H9 (cell line): ENCODE data around the gene SNX30. TPM values are rescaled to one million over a fixed set of nuclear protein-coding genes. Genes with fewer than 3 reads are reported as not detected.

Experiments used
- DNase-seq: peaks from one replicate; pipeline ENCODE4 v3.0.0-alpha.2; 2017
- H2AFZ ChIP-seq: one replicate; pipeline ENCODE4 v1.6.1; 2013; ENCODE audit warnings: mild to moderate bottlenecking, low read length, control low read depth, moderate library complexity
- H2AK5ac ChIP-seq: 2 replicates; pipeline ENCODE4 v1.6.1; 2013; ENCODE audit warnings: low read length, control low read depth, mixed read lengths; ENCODE audit not compliant: insufficient read length
- H2BK120ac ChIP-seq: one replicate; pipeline ENCODE4 v1.6.1; 2013; ENCODE audit warnings: low read depth, mild to moderate bottlenecking, low read length, control low read depth, inconsistent platforms; ENCODE audit not compliant: poor library complexity, severe bottlenecking
- H2BK12ac ChIP-seq: 2 replicates; pipeline ENCODE4 v1.6.1; 2013; ENCODE audit warnings: low read length, control low read depth, mixed read lengths, low read depth; ENCODE audit not compliant: insufficient read length
- H2BK15ac ChIP-seq: 2 replicates; pipeline ENCODE4 v1.6.1; 2013; ENCODE audit warnings: low read depth, low read length, control low read depth
- H2BK20ac ChIP-seq: one replicate; pipeline ENCODE4 v1.6.1; 2013; ENCODE audit warnings: low read depth, mild to moderate bottlenecking, low read length, control low read depth, inconsistent platforms; ENCODE audit not compliant: poor library complexity, severe bottlenecking
- H2BK5ac ChIP-seq: 2 replicates; pipeline ENCODE4 v1.6.1; 2013; ENCODE audit warnings: low read length, control low read depth, mixed read lengths; ENCODE audit not compliant: insufficient read length
- H3K14ac ChIP-seq: 2 replicates; pipeline ENCODE4 v1.6.1; 2013; ENCODE audit warnings: low read length, control low read depth; ENCODE audit not compliant: insufficient read depth
- H3K18ac ChIP-seq: 2 replicates; pipeline ENCODE4 v1.6.1; 2013; ENCODE audit warnings: low read depth, mild to moderate bottlenecking, mixed read lengths, low read length, control low read depth; ENCODE audit not compliant: insufficient read length
- H3K23ac ChIP-seq: 2 replicates; pipeline ENCODE4 v1.6.1; 2013; ENCODE audit warnings: low read length, control low read depth, mixed read lengths, low read depth; ENCODE audit not compliant: insufficient read length
- H3K23me2 ChIP-seq: 2 replicates; pipeline ENCODE4 v1.6.1; 2013; ENCODE audit warnings: low read depth, mild to moderate bottlenecking, mixed read lengths, low read length, control low read depth; ENCODE audit not compliant: insufficient read length, poor library complexity, severe bottlenecking
- H3K27ac ChIP-seq: 2 replicates; pipeline ENCODE4 v1.5.1; 2013; ENCODE audit warnings: low read length, control low read depth, mixed read lengths, low read depth; ENCODE audit not compliant: insufficient read length
- H3K27me3 ChIP-seq: 2 replicates; pipeline ENCODE4 v1.6.1; 2013; ENCODE audit warnings: low read length, control low read depth, inconsistent platforms; ENCODE audit not compliant: insufficient read depth
- H3K4ac ChIP-seq: 2 replicates; pipeline ENCODE4 v1.6.1; 2013; ENCODE audit warnings: low read depth, mild to moderate bottlenecking, control low read depth, inconsistent platforms, low read length, moderate library complexity
- H3K4me1 ChIP-seq: 2 replicates; pipeline ENCODE4 v1.6.1; 2013; ENCODE audit warnings: low read length, control low read depth, inconsistent platforms; ENCODE audit not compliant: insufficient read depth
- H3K4me2 ChIP-seq: 2 replicates; pipeline ENCODE4 v1.6.1; 2013; ENCODE audit warnings: low read length, control low read depth, mixed read lengths; ENCODE audit not compliant: insufficient read length, insufficient read depth
- H3K56ac ChIP-seq: 2 replicates; pipeline ENCODE4 v1.6.1; 2013; ENCODE audit warnings: low read depth, mild to moderate bottlenecking, mixed read lengths, low read length, control low read depth; ENCODE audit not compliant: insufficient read length
- H3K79me1 ChIP-seq: 2 replicates; pipeline ENCODE4 v1.6.1; 2013; ENCODE audit warnings: low read depth, mild to moderate bottlenecking, moderate library complexity, low read length, control low read depth, inconsistent platforms; ENCODE audit not compliant: insufficient read depth, poor library complexity, severe bottlenecking
- H3K79me2 ChIP-seq: 2 replicates; pipeline ENCODE4 v1.6.1; 2013; ENCODE audit warnings: low read length, control low read depth, inconsistent platforms; ENCODE audit not compliant: insufficient read depth
- H3K9ac ChIP-seq: 2 replicates; pipeline ENCODE4 v1.6.1; 2013; ENCODE audit warnings: low read length, control low read depth, mixed read lengths; ENCODE audit not compliant: insufficient read length; ENCODE audit errors: extremely low read depth
- H3K9me3 ChIP-seq: one replicate; pipeline ENCODE4 v1.6.1; 2013; ENCODE audit warnings: low read depth, low read length, inconsistent platforms; ENCODE audit not compliant: control insufficient read depth
- H3T11ph ChIP-seq: one replicate; pipeline ENCODE4 v1.6.1; 2013; ENCODE audit warnings: mild to moderate bottlenecking, low read length, control low read depth, inconsistent platforms
- H4K20me1 ChIP-seq: one replicate; pipeline ENCODE4 v1.6.1; 2013; ENCODE audit not compliant: control insufficient read depth, insufficient read length, insufficient read depth
- H4K5ac ChIP-seq: 2 replicates; pipeline ENCODE4 v1.6.1; 2013; ENCODE audit warnings: low read depth, mild to moderate bottlenecking, mixed read lengths, low read length, control low read depth; ENCODE audit not compliant: insufficient read length
- H4K8ac ChIP-seq: replicated peaks from 2 replicates; pipeline ENCODE4 v1.6.1; 2013; ENCODE audit warnings: low read length, control low read depth, mixed read lengths, low read depth; ENCODE audit not compliant: insufficient read length
- H4K91ac ChIP-seq: 2 replicates; pipeline ENCODE4 v1.6.1; 2013; ENCODE audit warnings: low read depth, mild to moderate bottlenecking, moderate library complexity, mixed read lengths, low read length, control low read depth; ENCODE audit not compliant: insufficient read length
- H3K27ac Mint-ChIP-seq, 3 experiments: 2 replicates in 2 of 3; 3 replicates in 1 of 3; pipeline ENCODE4 v1.8.0; 2020 to 2021; ENCODE audit warnings: mixed read lengths in 3 of 3, mild to moderate bottlenecking in 1 of 3, moderate library complexity in 1 of 3
- H3K27me3 Mint-ChIP-seq: 2 replicates; pipeline ENCODE4 v1.8.0; 2021; ENCODE audit warnings: low read depth, mild to moderate bottlenecking, moderate library complexity, mixed read lengths
- H3K36me3 Mint-ChIP-seq, 3 experiments: 2 replicates in 2 of 3; 3 replicates in 1 of 3; pipeline ENCODE4 v1.8.0; 2020 to 2021; ENCODE audit warnings: low read depth in 3 of 3, mixed read lengths in 3 of 3; ENCODE audit not compliant: insufficient read depth in 1 of 3
- H3K4me1 Mint-ChIP-seq, 2 experiments: 2 replicates each; pipeline ENCODE4 v1.8.0; 2020; ENCODE audit warnings: mixed read lengths in 2 of 2
- H3K4me3 Mint-ChIP-seq, 2 experiments: 2 replicates in 1 of 2; 3 replicates in 1 of 2; pipeline ENCODE4 v1.8.0; 2020 to 2021; ENCODE audit warnings: mild to moderate bottlenecking in 2 of 2, mixed read lengths in 2 of 2, moderate library complexity in 1 of 2
- H3K9me3 Mint-ChIP-seq, 2 experiments: 2 replicates in 1 of 2; 3 replicates in 1 of 2; pipeline ENCODE4 v1.8.0; 2020; ENCODE audit warnings: mild to moderate bottlenecking in 2 of 2, mixed read lengths in 2 of 2, moderate library complexity in 1 of 2
- CTCF ChIP-seq: fragments of 200-600 bp; sonication (generic); conservative IDR thresholded peaks from 3 replicates; pipeline ENCODE4 v1.8.0; 2021; ENCODE audit warnings: antibody characterized with exemption, mild to moderate bottlenecking
- WGBS: extraction: QIAGEN DNeasy Blood & Tissue Kit; methylation state at CpG from one replicate; pipeline ENCODE4 v1.1.7; 2013; ENCODE audit warnings: missing lambda C conversion rate, low lambda C conversion rate, mixed read lengths; ENCODE audit not compliant: insufficient read length; ENCODE audit errors: extremely low coverage; 5-methylcytosine and 5-hydroxymethylcytosine counted together
- total RNA-seq: library from RNA; stranded (reverse); gene quantifications from 2 replicates; pipeline ENCODE4 v1.2.1, GENCODE V29; 2021

SNX30 gene
- total RNA-seq, 1 experiment from 2014 or later = 10.3 TPM

- H3K4me2 ChIP-seq = no peak overlapping the region
- H2BK12ac ChIP-seq = no peak overlapping the region
- no peak overlapping the region for H2AFZ ChIP-seq
- H4K8ac ChIP-seq = no peak overlapping the region
- no peak overlapping the region for H3K9ac ChIP-seq
- no peaks in the 10 kb centered on the region for H3K9me3 ChIP-seq
- no peak overlapping the region for H2AK5ac ChIP-seq
- H3T11ph ChIP-seq = no peak overlapping the region
- no peaks in the 10 kb centered on the region for H3K23me2 ChIP-seq
- H4K20me1 ChIP-seq = no peaks in the 10 kb centered on the region
- Mint-ChIP-seq H3K9me3 (no peaks in the 10 kb centered on the region), H3K27me3 (no peaks in the 10 kb centered on the region), H3K36me3 (peaks cover 5 to 19% (median 7%) of the 10 kb centered on the region in 3 experiments; a peak in 5 of 7 replicates), H3K4me1 (peaks cover 14% of the 10 kb centered on the region in 2 experiments), H3K27ac (no peak overlapping the region; a peak in 2 of 7 replicates), H3K4me3 (no peak overlapping the region)
- H3K4ac ChIP-seq = no peak overlapping the region
- H3K79me2 ChIP-seq = no peaks in the 10 kb centered on the region
- DNase-seq = no peak
- H4K5ac ChIP-seq = no peak overlapping the region
- H2BK120ac ChIP-seq = no peak overlapping the region
- no peak for TF ChIP-seq CTCF
- no peaks in the 10 kb centered on the region for H3K79me1 ChIP-seq
- H3K27ac ChIP-seq = no peak overlapping the region
- H3K27me3 ChIP-seq = no peaks in the 10 kb centered on the region
- no peak overlapping the region for H4K91ac ChIP-seq
- H2BK20ac ChIP-seq = no peak overlapping the region
- no CpG with 5 or more reads among the region's 4 CpGs for whole genome bisulfite sequencing
- no peak overlapping the region for H3K18ac ChIP-seq
- H3K56ac ChIP-seq = no peak overlapping the region
- H3K4me1 ChIP-seq = peaks cover 6% of the 10 kb centered on the region; the same call in 1 of the 2 replicates
- no peak overlapping the region for H2BK5ac ChIP-seq
- H3K14ac ChIP-seq = no peak overlapping the region
- H2BK15ac ChIP-seq = no peak overlapping the region
- H3K23ac ChIP-seq = no peak overlapping the region
Observed at GRCh38 chr9:112873773-112874405, 123.3 kb downstream of the SNX30 start.
